Hepatocyte (in vitro differentiated cells): ENCODE results near the gene CTNND2.

Experiments
- EZH2 ChIP-seq: fragments of 200-600 bp; sonication (generic); IDR thresholded peaks from 2 replicates; pipeline ENCODE4 v1.6.1; 2016; ENCODE audit warnings: antibody characterized with exemption, mild to moderate bottlenecking, borderline replicate concordance
- TF ChIP-seq, protein P1 (sequence below): fragments of 200-600 bp; sonication (generic); IDR thresholded peaks from 2 replicates; pipeline ENCODE4 v1.5.1; 2016; ENCODE audit warnings: antibody characterized with exemption, mild to moderate bottlenecking; ENCODE audit not compliant: poor library complexity

DNA sequence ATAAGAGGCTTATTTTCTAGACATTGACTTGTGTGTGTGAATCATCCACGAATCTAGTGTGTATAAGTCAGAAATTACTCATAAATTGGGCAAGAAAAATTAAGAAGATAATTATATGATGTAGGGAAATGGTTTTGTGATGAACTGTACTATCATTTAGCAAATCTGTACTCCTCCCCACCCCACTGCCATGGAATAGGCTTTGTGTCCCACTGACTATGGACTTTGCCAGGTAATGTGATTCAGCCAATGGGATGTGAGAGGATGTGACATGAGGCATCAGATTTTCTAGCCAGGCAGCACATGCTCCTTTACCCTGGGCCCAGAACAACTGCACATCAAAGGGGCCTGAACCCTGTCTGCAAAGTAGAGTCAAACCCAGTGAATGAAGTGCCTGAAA lies 406.6 kb downstream of the CTNND2 start:
- TF ChIP-seq, protein P1, sequence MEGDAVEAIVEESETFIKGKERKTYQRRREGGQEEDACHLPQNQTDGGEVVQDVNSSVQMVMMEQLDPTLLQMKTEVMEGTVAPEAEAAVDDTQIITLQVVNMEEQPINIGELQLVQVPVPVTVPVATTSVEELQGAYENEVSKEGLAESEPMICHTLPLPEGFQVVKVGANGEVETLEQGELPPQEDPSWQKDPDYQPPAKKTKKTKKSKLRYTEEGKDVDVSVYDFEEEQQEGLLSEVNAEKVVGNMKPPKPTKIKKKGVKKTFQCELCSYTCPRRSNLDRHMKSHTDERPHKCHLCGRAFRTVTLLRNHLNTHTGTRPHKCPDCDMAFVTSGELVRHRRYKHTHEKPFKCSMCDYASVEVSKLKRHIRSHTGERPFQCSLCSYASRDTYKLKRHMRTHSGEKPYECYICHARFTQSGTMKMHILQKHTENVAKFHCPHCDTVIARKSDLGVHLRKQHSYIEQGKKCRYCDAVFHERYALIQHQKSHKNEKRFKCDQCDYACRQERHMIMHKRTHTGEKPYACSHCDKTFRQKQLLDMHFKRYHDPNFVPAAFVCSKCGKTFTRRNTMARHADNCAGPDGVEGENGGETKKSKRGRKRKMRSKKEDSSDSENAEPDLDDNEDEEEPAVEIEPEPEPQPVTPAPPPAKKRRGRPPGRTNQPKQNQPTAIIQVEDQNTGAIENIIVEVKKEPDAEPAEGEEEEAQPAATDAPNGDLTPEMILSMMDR, result no peak
- TF ChIP-seq EZH2, result no peak
